AG10803 (cell line): Measurements from ENCODE around the gene SDSL.
A peak's percentile ranks its signal among the peaks of the same experiment; 100 is the strongest.

ENCODE experiments used
- DNase-seq: peaks from one replicate; pipeline ENCODE4 v3.0.0; 2010; ENCODE audit warnings: low read depth
- H3K4me3 ChIP-seq: 2 replicates; pipeline ENCODE4 v1.5.1; 2011; ENCODE audit warnings: mild to moderate bottlenecking, low read length, control low read depth
- TF ChIP-seq, protein P1 (sequence below): conservative IDR thresholded peaks from 2 replicates; pipeline ENCODE4 v1.5.1; 2011; ENCODE audit warnings: mild to moderate bottlenecking, low read length, control low read depth, inconsistent platforms

The SDSL gene

DNA sequence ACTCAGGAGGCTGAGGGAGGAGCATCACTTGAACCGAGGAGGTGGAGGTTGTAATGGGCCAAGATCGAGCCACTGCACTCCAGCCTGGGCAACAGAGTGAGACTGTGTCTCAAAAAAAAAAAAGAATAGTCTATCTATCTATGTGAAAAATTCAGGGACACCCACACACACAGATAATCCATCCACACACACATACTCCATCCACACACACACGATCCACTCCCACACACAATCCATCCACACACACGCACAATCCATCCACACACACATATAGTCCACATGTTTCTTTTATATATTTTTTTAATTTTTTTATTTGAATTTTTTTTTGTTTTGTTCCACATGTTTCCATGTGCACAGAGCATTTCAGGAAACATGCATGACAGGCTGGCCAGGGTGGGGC lies 21.8 kb upstream of the SDSL start:
- DNase-seq = no peak
- H3K4me3 ChIP-seq = no peak overlapping the region
- TF ChIP-seq, protein P1, sequence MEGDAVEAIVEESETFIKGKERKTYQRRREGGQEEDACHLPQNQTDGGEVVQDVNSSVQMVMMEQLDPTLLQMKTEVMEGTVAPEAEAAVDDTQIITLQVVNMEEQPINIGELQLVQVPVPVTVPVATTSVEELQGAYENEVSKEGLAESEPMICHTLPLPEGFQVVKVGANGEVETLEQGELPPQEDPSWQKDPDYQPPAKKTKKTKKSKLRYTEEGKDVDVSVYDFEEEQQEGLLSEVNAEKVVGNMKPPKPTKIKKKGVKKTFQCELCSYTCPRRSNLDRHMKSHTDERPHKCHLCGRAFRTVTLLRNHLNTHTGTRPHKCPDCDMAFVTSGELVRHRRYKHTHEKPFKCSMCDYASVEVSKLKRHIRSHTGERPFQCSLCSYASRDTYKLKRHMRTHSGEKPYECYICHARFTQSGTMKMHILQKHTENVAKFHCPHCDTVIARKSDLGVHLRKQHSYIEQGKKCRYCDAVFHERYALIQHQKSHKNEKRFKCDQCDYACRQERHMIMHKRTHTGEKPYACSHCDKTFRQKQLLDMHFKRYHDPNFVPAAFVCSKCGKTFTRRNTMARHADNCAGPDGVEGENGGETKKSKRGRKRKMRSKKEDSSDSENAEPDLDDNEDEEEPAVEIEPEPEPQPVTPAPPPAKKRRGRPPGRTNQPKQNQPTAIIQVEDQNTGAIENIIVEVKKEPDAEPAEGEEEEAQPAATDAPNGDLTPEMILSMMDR = no peak

DNA sequence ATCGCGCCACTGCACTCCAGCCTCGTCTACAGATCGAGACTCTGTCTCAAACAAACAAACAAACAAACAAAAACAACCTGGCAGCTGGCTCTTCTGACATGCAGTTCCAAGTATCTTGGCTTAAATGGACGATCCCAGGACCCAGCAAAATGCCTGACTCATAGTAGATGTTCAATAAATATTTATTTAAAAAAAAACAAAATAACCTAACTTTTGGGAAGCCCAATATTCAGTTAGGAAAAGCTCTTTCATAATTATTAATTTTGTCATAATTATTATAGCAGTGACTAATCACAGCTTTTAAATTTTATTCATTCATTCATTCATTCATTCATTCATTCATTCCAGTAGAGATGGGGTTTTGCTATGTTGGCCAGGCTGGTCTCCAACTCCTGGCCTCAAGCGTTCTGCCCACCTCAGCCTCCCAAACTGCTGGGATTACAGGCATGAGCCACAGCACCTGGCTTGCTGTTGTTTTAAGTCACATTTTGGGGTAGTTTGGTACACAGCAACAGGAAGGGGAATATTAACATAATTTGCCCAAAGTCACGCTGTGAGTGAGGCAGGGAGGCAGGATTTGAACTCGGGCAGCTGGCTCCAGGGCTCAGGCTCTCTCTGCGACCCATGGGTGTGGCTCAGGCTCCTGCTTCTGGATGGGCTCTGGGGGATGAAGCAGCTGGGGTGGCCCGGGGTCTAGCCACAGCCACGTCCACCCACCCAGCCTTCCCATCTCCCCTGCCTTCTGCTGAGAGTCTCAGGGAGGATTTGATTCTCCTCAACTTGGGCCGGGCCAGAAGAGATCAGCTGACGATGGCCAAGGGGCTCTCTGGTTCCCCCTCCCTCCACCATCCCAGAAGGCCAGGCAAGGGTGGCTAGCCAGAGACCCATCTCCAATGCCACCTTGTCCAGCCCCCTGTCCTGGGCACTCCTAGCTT lies 20.8 kb upstream of the SDSL start:
- H3K4me3 ChIP-seq = no peak overlapping the region
- TF ChIP-seq, protein P1 = no peak
- no peak for DNase-seq

DNA sequence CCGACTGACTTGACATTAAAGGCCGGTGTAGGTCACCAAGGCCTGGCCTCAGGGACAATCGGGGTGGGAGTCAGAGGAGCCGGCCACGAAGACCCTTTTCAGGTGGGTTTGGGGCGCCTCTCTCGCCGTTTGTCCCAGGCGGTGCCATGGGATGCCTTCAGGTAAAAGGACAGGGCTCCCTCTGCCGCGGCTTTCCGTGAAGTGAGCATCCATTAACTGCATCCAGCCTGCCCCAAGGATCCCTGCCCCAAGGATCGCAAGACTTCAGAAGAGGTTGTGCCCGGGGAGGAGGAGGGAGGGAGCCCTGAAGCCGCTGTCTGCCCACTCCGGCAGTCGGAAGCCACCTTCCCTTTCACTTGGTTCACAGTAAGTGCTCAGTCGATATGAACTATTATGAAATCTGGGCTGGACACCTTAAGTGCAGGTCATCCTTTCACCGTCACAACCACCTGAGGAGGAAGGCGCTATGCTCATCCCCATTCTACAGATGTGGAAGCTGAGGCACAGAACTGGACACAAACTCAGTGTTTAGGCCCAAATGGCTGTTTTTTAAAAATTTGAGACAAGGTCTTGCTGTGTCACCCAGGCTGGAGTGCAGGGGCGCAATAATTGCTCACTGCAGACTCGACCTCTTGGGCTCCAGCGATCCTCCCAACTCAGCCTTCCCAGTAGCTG lies 19.5 kb upstream of the SDSL start:
- no peak for DNase-seq
- no peak overlapping the region for H3K4me3 ChIP-seq
- TF ChIP-seq, protein P1 = no peak

DNA sequence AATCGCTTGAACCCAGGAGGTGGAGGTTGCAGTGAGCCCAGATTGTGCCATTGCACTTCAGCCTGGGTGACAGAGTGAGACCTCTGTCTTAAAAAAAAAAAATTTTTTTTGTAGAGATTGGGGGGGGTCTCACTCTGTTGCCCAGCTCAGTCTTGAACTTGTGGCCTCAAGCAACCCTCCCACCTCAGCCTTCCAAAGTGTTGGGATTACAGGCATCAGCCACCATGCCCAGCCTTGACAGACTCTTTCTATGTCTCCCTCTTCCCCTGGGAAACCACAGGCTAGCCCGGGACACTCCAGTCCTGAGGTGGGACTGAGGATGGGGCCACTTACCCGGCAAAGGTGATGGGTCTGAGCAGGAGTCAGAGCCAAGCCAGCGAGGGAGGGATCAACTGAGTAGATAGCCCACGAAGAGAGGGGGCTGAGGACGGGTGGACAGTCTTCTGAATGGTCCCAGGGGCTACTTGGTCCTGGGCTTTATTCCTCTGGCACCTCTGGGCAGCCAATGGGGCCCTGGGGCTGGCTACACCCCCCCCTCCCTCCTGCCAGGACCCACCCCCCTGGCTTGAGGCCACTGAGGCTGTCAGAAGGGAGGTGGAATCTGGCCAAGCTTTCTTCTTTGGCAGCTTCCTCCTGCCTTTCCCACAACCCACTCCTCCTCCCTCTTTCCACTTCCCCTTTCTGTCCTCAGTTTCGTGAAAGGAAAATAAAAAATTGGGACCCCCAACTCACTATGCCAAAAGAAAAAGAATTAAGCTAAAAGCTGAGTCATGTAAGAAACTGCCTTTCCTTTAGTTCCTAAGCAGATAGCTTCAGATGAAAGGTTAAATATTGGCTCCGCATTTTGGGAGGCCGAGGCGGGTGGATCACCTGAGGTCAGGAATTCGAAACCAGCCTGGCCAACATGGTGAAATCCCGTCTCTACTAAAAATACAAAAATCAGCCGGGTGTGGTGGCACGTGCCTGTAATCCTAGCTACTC lies 18.5 kb upstream of the SDSL start, which contains the start of gene SDS:
Gene SDS, minus strand, starts transcription at position 453 of the 981 bp plus-strand sequence. CDS start 4,179 bp downstream, outside the sequence.
- TF ChIP-seq, protein P1 = no peak
- DNase-seq = peak; percentile 13
- H3K4me3 ChIP-seq = no peak within 1 kb of the TSS

DNA sequence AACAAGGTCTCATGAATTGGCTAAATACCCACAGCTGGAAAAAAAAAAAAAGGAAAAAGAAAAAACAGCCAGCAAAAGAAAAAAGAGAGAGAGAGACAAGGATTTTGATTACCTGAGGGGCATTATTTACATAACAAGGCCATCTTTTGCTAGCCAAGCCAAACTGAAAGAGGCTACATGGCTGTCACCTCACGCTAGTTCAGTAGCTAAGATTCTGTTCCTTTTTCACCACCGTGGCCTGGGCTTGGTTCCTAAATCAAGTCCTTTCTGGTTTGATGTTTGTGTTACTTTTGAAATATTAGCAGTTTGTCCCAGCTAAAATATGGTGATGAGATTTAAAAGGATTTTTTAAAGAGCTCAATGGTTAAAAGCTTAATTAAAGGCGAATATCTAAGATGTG lies 16.5 kb upstream of the SDSL start:
- no peak for DNase-seq
- no peak overlapping the region for H3K4me3 ChIP-seq
- TF ChIP-seq, protein P1 = no peak

DNA sequence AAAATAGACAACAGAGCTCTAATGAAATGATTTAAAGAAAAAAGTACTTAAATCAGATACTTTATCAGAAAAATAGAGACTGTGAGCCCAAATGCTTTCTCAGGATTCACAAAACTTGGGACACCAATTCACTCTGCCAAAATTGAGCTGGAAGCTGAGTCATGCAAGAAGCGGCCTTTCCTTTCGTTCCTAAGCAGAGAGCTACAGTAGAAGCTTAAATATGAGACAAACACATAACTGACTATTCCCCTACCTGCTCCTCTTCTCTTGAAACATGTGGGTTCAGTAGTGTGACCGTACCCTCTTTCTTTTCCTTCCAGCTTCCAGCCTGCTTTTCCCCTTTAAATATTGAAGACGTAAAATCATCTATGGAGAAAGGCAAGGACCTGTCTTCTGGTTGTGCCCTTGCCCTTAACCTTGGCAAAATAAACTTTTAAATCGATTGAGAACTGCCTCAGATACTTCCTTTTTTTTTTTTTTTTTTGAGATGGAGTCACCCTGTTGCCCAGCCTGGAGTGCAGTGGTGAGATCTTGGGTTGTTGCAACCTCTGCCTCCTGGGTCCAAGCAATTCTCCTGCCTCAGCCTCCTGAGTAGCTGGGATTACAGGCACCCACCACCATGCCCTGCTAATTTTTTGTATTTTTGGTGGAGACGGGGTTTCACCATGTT lies 14.1 kb upstream of the SDSL start:
- TF ChIP-seq, protein P1 = no peak
- peak; percentile 67 for DNase-seq
- no peak overlapping the region for H3K4me3 ChIP-seq
